ENCODE results near the gene PDZD7.

The PDZD7 gene

GRCh38 chr10:100969187-100970075 lies 61.5 kb downstream of the PDZD7 start, which contains the start of gene SEMA4G:
Gene SEMA4G, plus strand, starts transcription at chr10:100969504. Its CDS starts 3,409 bp downstream, at chr10:100972913.
- Histone ChIP-seq H3K4me1 (ENCODE audit: control insufficient read depth, insufficient read depth, low read depth, low read length) (peaks cover 34% of the 10 kb centered on the region), H2BK120ac (ENCODE audit: low read depth, low read length) (no peak within 1 kb of the TSS), H3K4me3 (ENCODE audit: insufficient read depth in 1 of 2, low read depth in 1 of 2, low read length in 2 of 2) (peak within 1 kb of the TSS; percentile 76 to 79), H3K9ac (ENCODE audit: low read length) (peak within 1 kb of the TSS; percentile 73), H3K14ac (ENCODE audit: low read length in 2 of 2) (peak within 1 kb of the TSS; percentile 36 to 80), H2AK5ac (ENCODE audit: low read length, severe bottlenecking) (no peak within 1 kb of the TSS), H2BK5ac (ENCODE audit: low read depth, low read length, poor library complexity, severe bottlenecking) (no peak within 1 kb of the TSS), H4K91ac (ENCODE audit: low read length) (peak within 1 kb of the TSS; percentile 60), H3K4ac (ENCODE audit: low read depth in 1 of 2, low read length in 2 of 2) (peak within 1 kb of the TSS; percentile 73 to 91), H3K27me3 (ENCODE audit: control insufficient read depth in 1 of 2, insufficient read depth in 1 of 2, low read length in 2 of 2) (no peaks in the 10 kb centered on the region), H2BK15ac (ENCODE audit: low read depth, poor library complexity, severe bottlenecking) (no peak within 1 kb of the TSS), H3K27ac (ENCODE audit: low read length, poor library complexity, severe bottlenecking) (no peak within 1 kb of the TSS), H3K23ac (ENCODE audit: low read length in 2 of 2) (peak within 1 kb of the TSS in 1 of 2 experiments; percentile 74), H3K79me1 (replicated peaks; ENCODE audit: low read length, poor library complexity, severe bottlenecking) (no peaks in the 10 kb centered on the region), H3K36me3 (ENCODE audit: control insufficient read depth in 1 of 2, insufficient read depth in 2 of 2, low read depth in 1 of 2, low read length in 2 of 2) (peaks cover 21 to 27% of the 10 kb centered on the region in 2 experiments), H2AFZ (ENCODE audit: low read depth, low read length) (peak within 1 kb of the TSS; percentile 96), H3K18ac (ENCODE audit: low read depth in 1 of 2, low read length in 2 of 2) (peak within 1 kb of the TSS; percentile 70 to 84), H3K4me2 (ENCODE audit: low read length, poor library complexity, severe bottlenecking) (peak within 1 kb of the TSS; percentile 94), H2BK12ac (ENCODE audit: low read length in 2 of 2) (peak within 1 kb of the TSS in 1 of 2 experiments; percentile 32), H4K8ac (ENCODE audit: low read length) (peak within 1 kb of the TSS; percentile 80), H3K9me3 (ENCODE audit: control insufficient read depth, low read length) (no peaks in the 10 kb centered on the region)
- DNase-seq, result peak; percentile 41
- 4% methylated on average over 51 of the region's 70 CpGs for WGBS

GRCh38 chr10:100968863-100969186 lies 62.1 kb downstream of the PDZD7 start:
- peak overlapping the region; percentile 70 to 79 for H3K4me3 ChIP-seq (ENCODE audit: insufficient read depth in 1 of 2, low read depth in 1 of 2, low read length in 2 of 2)
- H2BK12ac ChIP-seq (ENCODE audit: low read length in 2 of 2), result no peak overlapping the region
- WGBS, result 14% methylated on average over 8 of the region's 9 CpGs
- peaks cover 21 to 33% of the 10 kb centered on the region in 2 experiments for H3K36me3 ChIP-seq (ENCODE audit: control insufficient read depth in 1 of 2, insufficient read depth in 2 of 2, low read depth in 1 of 2, low read length in 2 of 2)
- no peaks in the 10 kb centered on the region for H3K79me1 ChIP-seq (replicated peaks; ENCODE audit: low read length, poor library complexity, severe bottlenecking)
- no peak overlapping the region for H2BK5ac ChIP-seq (ENCODE audit: low read depth, low read length, poor library complexity, severe bottlenecking)
- no peak overlapping the region for H3K23ac ChIP-seq (ENCODE audit: low read length in 2 of 2)
- H3K18ac ChIP-seq (ENCODE audit: low read depth in 1 of 2, low read length in 2 of 2), result peak overlapping the region; percentile 35 to 74
- H4K8ac ChIP-seq (ENCODE audit: low read length), result peak overlapping the region; percentile 48
- H3K27me3 ChIP-seq (ENCODE audit: control insufficient read depth in 1 of 2, insufficient read depth in 1 of 2, low read length in 2 of 2), result no peaks in the 10 kb centered on the region
- H2BK120ac ChIP-seq (ENCODE audit: low read depth, low read length), result no peak overlapping the region
- DNase-seq, result no peak
- no peaks in the 10 kb centered on the region for H3K9me3 ChIP-seq (ENCODE audit: control insufficient read depth, low read length)
- H3K9ac ChIP-seq (ENCODE audit: low read length), result peak overlapping the region; percentile 73
- peak overlapping the region; percentile 78 for H3K4me2 ChIP-seq (ENCODE audit: low read length, poor library complexity, severe bottlenecking)
- peak overlapping the region; percentile 18 for H4K91ac ChIP-seq (ENCODE audit: low read length)
- H3K4ac ChIP-seq (ENCODE audit: low read depth in 1 of 2, low read length in 2 of 2), result peak overlapping the region in 1 of 2 experiments; percentile 73
- H2AFZ ChIP-seq (ENCODE audit: low read depth, low read length), result peak overlapping the region; percentile 96
- H3K4me1 ChIP-seq (ENCODE audit: control insufficient read depth, insufficient read depth, low read depth, low read length), result peaks cover 34% of the 10 kb centered on the region
- no peak overlapping the region for H2AK5ac ChIP-seq (ENCODE audit: low read length, severe bottlenecking)
- H3K27ac ChIP-seq (ENCODE audit: low read length, poor library complexity, severe bottlenecking), result no peak overlapping the region
- H2BK15ac ChIP-seq (ENCODE audit: low read depth, poor library complexity, severe bottlenecking), result no peak overlapping the region
- peak overlapping the region in 1 of 2 experiments; percentile 80 for H3K14ac ChIP-seq (ENCODE audit: low read length in 2 of 2)

- Histone ChIP-seq H3K27me3 (ENCODE audit: control insufficient read depth in 1 of 2, insufficient read depth in 1 of 2, low read length in 2 of 2) (no peaks in the 10 kb centered on the region), H3K14ac (ENCODE audit: low read length in 2 of 2) (no peak overlapping the region), H3K27ac (ENCODE audit: low read length, poor library complexity, severe bottlenecking) (no peak overlapping the region), H2AFZ (ENCODE audit: low read depth, low read length) (no peak overlapping the region), H4K8ac (ENCODE audit: low read length) (no peak overlapping the region), H2BK15ac (ENCODE audit: low read depth, poor library complexity, severe bottlenecking) (no peak overlapping the region), H3K23ac (ENCODE audit: low read length in 2 of 2) (no peak overlapping the region), H3K4me2 (ENCODE audit: low read length, poor library complexity, severe bottlenecking) (no peak overlapping the region), H2BK5ac (ENCODE audit: low read depth, low read length, poor library complexity, severe bottlenecking) (no peak overlapping the region), H3K9ac (ENCODE audit: low read length) (peak overlapping the region; percentile 73), H3K18ac (ENCODE audit: low read depth in 1 of 2, low read length in 2 of 2) (no peak overlapping the region), H3K4me1 (ENCODE audit: control insufficient read depth, insufficient read depth, low read depth, low read length) (peaks cover 34% of the 10 kb centered on the region), H2BK120ac (ENCODE audit: low read depth, low read length) (no peak overlapping the region), H3K9me3 (ENCODE audit: control insufficient read depth, low read length) (no peaks in the 10 kb centered on the region), H2BK12ac (ENCODE audit: low read length in 2 of 2) (no peak overlapping the region), H3K79me1 (replicated peaks; ENCODE audit: low read length, poor library complexity, severe bottlenecking) (no peaks in the 10 kb centered on the region), H3K4ac (ENCODE audit: low read depth in 1 of 2, low read length in 2 of 2) (no peak overlapping the region), H4K91ac (ENCODE audit: low read length) (no peak overlapping the region), H3K4me3 (ENCODE audit: insufficient read depth in 1 of 2, low read depth in 1 of 2, low read length in 2 of 2) (no peak overlapping the region), H2AK5ac (ENCODE audit: low read length, severe bottlenecking) (no peak overlapping the region), H3K36me3 (ENCODE audit: control insufficient read depth in 1 of 2, insufficient read depth in 2 of 2, low read depth in 1 of 2, low read length in 2 of 2) (peaks cover 19 to 39% of the 10 kb centered on the region in 2 experiments)
- WGBS, result 93% methylated on average over 1 of the region's 2 CpGs
- DNase-seq, result no peak
These were observed 62.7 kb downstream of the PDZD7 start for GRCh38 chr10:100968062-100968736.

- WGBS, result 82% methylated on average over 2 of the region's 2 CpGs
- no peak overlapping the region for H3K18ac ChIP-seq (ENCODE audit: low read depth in 1 of 2, low read length in 2 of 2)
- H2AFZ ChIP-seq (ENCODE audit: low read depth, low read length), result no peak overlapping the region
These were observed 63.6 kb downstream of the PDZD7 start for GRCh38 chr10:100967332-100967731.

More at GRCh38 chr10:100967332-100967731, 63.6 kb downstream of the PDZD7 start:
- Histone ChIP-seq H4K8ac (ENCODE audit: low read length) (no peak overlapping the region), H2BK15ac (ENCODE audit: low read depth, poor library complexity, severe bottlenecking) (no peak overlapping the region), H3K4ac (ENCODE audit: low read depth in 1 of 2, low read length in 2 of 2) (no peak overlapping the region), H4K91ac (ENCODE audit: low read length) (no peak overlapping the region), H3K23ac (ENCODE audit: low read length in 2 of 2) (no peak overlapping the region), H3K4me1 (ENCODE audit: control insufficient read depth, insufficient read depth, low read depth, low read length) (peaks cover 34% of the 10 kb centered on the region), H3K27me3 (ENCODE audit: control insufficient read depth in 1 of 2, insufficient read depth in 1 of 2, low read length in 2 of 2) (no peaks in the 10 kb centered on the region), H3K14ac (ENCODE audit: low read length in 2 of 2) (no peak overlapping the region), H3K36me3 (ENCODE audit: control insufficient read depth in 1 of 2, insufficient read depth in 2 of 2, low read depth in 1 of 2, low read length in 2 of 2) (peaks cover 14 to 48% of the 10 kb centered on the region in 2 experiments), H3K9me3 (ENCODE audit: control insufficient read depth, low read length) (no peaks in the 10 kb centered on the region), H2BK12ac (ENCODE audit: low read length in 2 of 2) (no peak overlapping the region), H2BK5ac (ENCODE audit: low read depth, low read length, poor library complexity, severe bottlenecking) (no peak overlapping the region), H3K9ac (ENCODE audit: low read length) (no peak overlapping the region), H3K79me1 (replicated peaks; ENCODE audit: low read length, poor library complexity, severe bottlenecking) (peaks cover 2% of the 10 kb centered on the region), H3K4me3 (ENCODE audit: insufficient read depth in 1 of 2, low read depth in 1 of 2, low read length in 2 of 2) (no peak overlapping the region), H3K4me2 (ENCODE audit: low read length, poor library complexity, severe bottlenecking) (no peak overlapping the region), H2BK120ac (ENCODE audit: low read depth, low read length) (no peak overlapping the region), H3K27ac (ENCODE audit: low read length, poor library complexity, severe bottlenecking) (no peak overlapping the region), H2AK5ac (ENCODE audit: low read length, severe bottlenecking) (no peak overlapping the region)
- no peak for DNase-seq

Measured in mesenchymal stem cell (in vitro differentiated cells and primary cell).